GM12878 (cell line): ENCODE measurements around the gene RASGEF1B. TPM values are rescaled to one million over a fixed set of nuclear protein-coding genes. Genes with fewer than 3 reads are reported as not detected.

Experiments used
- ATAC-seq: fragments of 200-7000 bp; cut with Tn5 transposase; 3 replicates; pipeline ENCODE4 v1.9.1; 2020; ENCODE audit warnings: mild to moderate bottlenecking, moderate library complexity
- BruUV-seq: library from RNA; stranded (reverse); fragments of 400-500 nt; replicated peaks from 2 replicates; lab custom pipeline; 2021; lab: Mats Ljungman, UMichigan
- CTCF ChIA-PET: fragments of 300-600 bp; sonication (Branson Sonifier 250); formaldehyde crosslinking; extraction: SDS; loops from one replicate; lab custom pipeline; 2021; ENCODE audit warnings: inconsistent platforms; lab: Yijun Ruan, JAX
- POLR2A ChIA-PET: fragments of 350-600 bp; formaldehyde crosslinking; extraction: SDS; loops from one replicate; lab custom pipeline; 2021; ENCODE audit warnings: inconsistent platforms; lab: Charles Lee
- RAD21 ChIA-PET: fragments of 300-600 bp; sonication (Branson Sonifier 250); formaldehyde crosslinking; loops from one replicate; lab custom pipeline; 2023; ENCODE audit warnings: antibody characterized with exemption; ENCODE audit not compliant: unreplicated experiment; lab: Charles Lee
- SMC1A ChIA-PET: fragments of 300-600 bp; sonication (Branson Sonifier 250); formaldehyde crosslinking; loops from one replicate; lab custom pipeline; 2023; ENCODE audit not compliant: unreplicated experiment, uncharacterized antibody; lab: Charles Lee
- DNase-seq: peaks from one replicate; pipeline ENCODE4 v3.0.0-alpha.2; 2011; ENCODE audit warnings: low read depth, low spot score
- FAIRE-seq: peaks from 3 replicates; lab custom pipeline; 2011; peaks lifted over from hg19 to GRCh38; lab: Jason Lieb, UNC
- H2AFZ ChIP-seq: 2 replicates; pipeline ENCODE4 v1.6.0; 2011; ENCODE audit warnings: low read depth, low read length, control low read depth; ENCODE audit not compliant: control insufficient read depth
- H3K27ac ChIP-seq: 2 replicates; pipeline ENCODE4 v1.5.1; 2011; ENCODE audit warnings: control low read depth; ENCODE audit not compliant: control insufficient read depth, insufficient read depth
- H3K27me3 ChIP-seq, 2 experiments: replicated peaks in 1 of 2; 2 replicates each; pipeline versions ENCODE4 v1.6.0 to v1.6.1; 2011; ENCODE audit warnings: low read length in 1 of 2; ENCODE audit not compliant: control insufficient read depth in 2 of 2, insufficient read depth in 2 of 2
- H3K36me3 ChIP-seq, 2 experiments: 2 replicates each; pipeline ENCODE4 v1.5.1; 2011; ENCODE audit warnings: low read length in 1 of 2; ENCODE audit not compliant: control insufficient read depth in 2 of 2, insufficient read depth in 2 of 2
- H3K4me1 ChIP-seq: 2 replicates; pipeline ENCODE4 v1.6.1; 2011; ENCODE audit warnings: mild to moderate bottlenecking, low read length, moderate library complexity, mixed read lengths; ENCODE audit not compliant: control insufficient read depth, insufficient read depth
- H3K4me2 ChIP-seq: 2 replicates; pipeline ENCODE4 v1.6.0; 2011; ENCODE audit warnings: control low read depth; ENCODE audit not compliant: control insufficient read depth, insufficient read depth
- H3K4me3 ChIP-seq: fragments of 200-600 bp; sonication (generic); 2 replicates; pipeline ENCODE4 v1.5.1; 2016
- H3K79me2 ChIP-seq: 2 replicates; pipeline ENCODE4 v1.6.0; 2011; ENCODE audit warnings: low read length; ENCODE audit not compliant: control insufficient read depth, insufficient read depth
- H3K9ac ChIP-seq: 2 replicates; pipeline ENCODE4 v1.8.0; 2011; ENCODE audit warnings: low read length, control low read depth, mixed read lengths; ENCODE audit not compliant: control insufficient read depth, insufficient read depth
- H3K9me3 ChIP-seq: replicated peaks from 3 replicates; pipeline ENCODE4 v1.5.1; 2011; ENCODE audit warnings: mild to moderate bottlenecking, low read length; ENCODE audit not compliant: control insufficient read depth, insufficient read depth
- H4K20me1 ChIP-seq: 2 replicates; pipeline ENCODE4 v1.6.0; 2011; ENCODE audit not compliant: control insufficient read depth, insufficient read depth
- BACH1 ChIP-seq: fragments of 450-650 bp; IDR thresholded peaks from 2 replicates; pipeline ENCODE4 v1.6.1; 2017; ENCODE audit warnings: mild to moderate bottlenecking, borderline replicate concordance
- IKZF2 ChIP-seq, 2 experiments: fragments of 450-650 bp; IDR thresholded peaks; 2 replicates each; pipeline ENCODE4 v1.6.1; 2017; ENCODE audit warnings: mild to moderate bottlenecking in 2 of 2, moderate library complexity in 2 of 2
- NR2F1 ChIP-seq: fragments of 450-650 bp; conservative IDR thresholded peaks from 2 replicates; pipeline ENCODE4 v1.6.1; 2017; ENCODE audit warnings: mild to moderate bottlenecking
- POLR2AphosphoS5 ChIP-seq: IDR thresholded peaks from 2 replicates; pipeline ENCODE4 v1.6.1; 2011; ENCODE audit warnings: mild to moderate bottlenecking, low read length, inconsistent platforms
- RAD21 ChIP-seq: IDR thresholded peaks from 2 replicates; pipeline ENCODE4 v1.6.1; 2011; ENCODE audit warnings: mild to moderate bottlenecking, low read depth, low read length, moderate library complexity; ENCODE audit not compliant: insufficient read depth
- RUNX3 ChIP-seq: IDR thresholded peaks from 2 replicates; pipeline ENCODE4 v1.6.1; 2012; ENCODE audit warnings: low read length, inconsistent platforms
- SUZ12 ChIP-seq: fragments of 200-600 bp; sonication (generic); IDR thresholded peaks from one replicate; pipeline ENCODE4 v1.6.1; 2018; ENCODE audit warnings: antibody characterized with exemption, mild to moderate bottlenecking; ENCODE audit not compliant: unreplicated experiment
- TCF12 ChIP-seq: IDR thresholded peaks from 2 replicates; pipeline ENCODE4 v1.6.1; 2011; ENCODE audit warnings: low read depth, mild to moderate bottlenecking, low read length
- ZZZ3 ChIP-seq: IDR thresholded peaks from 2 replicates; pipeline ENCODE4 v1.6.1; 2011; ENCODE audit warnings: low read depth; ENCODE audit not compliant: control insufficient read depth, insufficient read length
- WGBS: methylation state at CpG from one replicate; pipeline ENCODE4 v1.1.6; 2016; ENCODE audit warnings: low lambda C conversion rate; ENCODE audit not compliant: insufficient replicate concordance, insufficient coverage; ENCODE audit errors: missing lambda C conversion rate; 5-methylcytosine and 5-hydroxymethylcytosine counted together
- in situ Hi-C: fragments of 300-500 bp; cut with MboI; formaldehyde crosslinking; loops from 9 replicates; pipeline ENCODE4 v1.14.3; 2018; ENCODE audit warnings: mixed read lengths
- intact Hi-C: fragments of 100-400 bp; cut with micrococcal nuclease; formaldehyde crosslinking; loops from one replicate; pipeline ENCODE4 v1.14.2; 2022; ENCODE audit not compliant: unreplicated experiment
- polyA plus RNA-seq, 11 experiments: library from polyadenylated mRNA; depleted of rRNA in 4 of 11; unstranded in 6 of 11; stranded (reverse) in 5 of 11; fragments of >200 nt; fragmentation: Nextera tagmentation in 4 of 11; fragmentation: Illumina TruSeq in 1 of 11; extraction: Ambion mirVana in 4 of 11; extraction: Trizol in 1 of 11; gene quantifications; 1 replicate in 1 of 11; 2 replicates in 10 of 11; pipeline versions ENCODE4 v1.2.1 to v1.2.3, GENCODE V29; 2011 to 2016; ENCODE audit warnings: inconsistent platforms in 2 of 11, missing spikeins in 2 of 11, low read depth in 1 of 11
- total RNA-seq, 4 experiments: library from RNA; depleted of rRNA in 3 of 4; stranded (reverse); fragments of >200 nt in 3 of 4; fragmentation: Illumina TruSeq in 1 of 4; extraction: Trizol in 1 of 4; gene quantifications; 2 replicates each; pipeline versions ENCODE4 v1.2.1 to v1.2.3, GENCODE V29; 2013 to 2021
- TF ChIP-seq, protein P1 (sequence below): IDR thresholded peaks from 2 replicates; pipeline ENCODE4 v1.6.1; 2012; ENCODE audit warnings: mild to moderate bottlenecking, low read depth, low read length
- TF ChIP-seq, protein P2 (sequence below): IDR thresholded peaks from 2 replicates; pipeline ENCODE4 v1.6.1; 2011; ENCODE audit warnings: borderline replicate concordance, low read depth, mild to moderate bottlenecking, moderate library complexity, mixed read lengths, low read length; ENCODE audit not compliant: insufficient read depth; ENCODE audit errors: extremely low read length

The RASGEF1B gene
- total and polyA plus RNA-seq, 10 of the 15 experiments (the other 5 are each of a cell fraction or from before 2014, with no cell fraction given): 0.03 to 0.24 (median 0.10) TPM; not detected in 2

DNA sequence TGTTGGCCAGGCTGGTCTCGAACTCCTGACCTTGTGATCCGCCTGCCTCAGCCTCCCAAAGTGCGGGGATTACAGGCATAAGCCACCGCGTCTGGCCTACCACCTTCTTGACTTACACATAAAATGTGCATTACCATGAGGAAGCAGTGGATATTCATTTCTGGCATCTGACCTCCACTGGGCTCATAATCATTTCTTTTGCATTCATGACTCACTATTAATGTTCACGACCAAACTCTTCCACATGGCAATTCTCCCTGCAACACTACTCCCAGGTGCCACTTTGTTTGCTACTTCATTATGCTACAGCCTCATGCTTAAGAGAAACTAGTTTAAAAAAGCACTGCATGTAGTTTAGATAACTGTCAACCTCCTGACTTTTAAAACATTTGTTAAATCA, 22.7 kb downstream of the RASGEF1B start:
- DNase-seq (no peak), FAIRE-seq (no peak), ATAC-seq (no peak)
- 61% methylated on average over 6 of the region's 6 CpGs for WGBS
- H3K27me3 ChIP-seq: no peaks in the 10 kb centered on the region
- in situ Hi-C loops (no loop called here), intact Hi-C loops (no loop called here)
- H3K4me3 ChIP-seq: no peak overlapping the region
- TF ChIP-seq, protein P1, sequence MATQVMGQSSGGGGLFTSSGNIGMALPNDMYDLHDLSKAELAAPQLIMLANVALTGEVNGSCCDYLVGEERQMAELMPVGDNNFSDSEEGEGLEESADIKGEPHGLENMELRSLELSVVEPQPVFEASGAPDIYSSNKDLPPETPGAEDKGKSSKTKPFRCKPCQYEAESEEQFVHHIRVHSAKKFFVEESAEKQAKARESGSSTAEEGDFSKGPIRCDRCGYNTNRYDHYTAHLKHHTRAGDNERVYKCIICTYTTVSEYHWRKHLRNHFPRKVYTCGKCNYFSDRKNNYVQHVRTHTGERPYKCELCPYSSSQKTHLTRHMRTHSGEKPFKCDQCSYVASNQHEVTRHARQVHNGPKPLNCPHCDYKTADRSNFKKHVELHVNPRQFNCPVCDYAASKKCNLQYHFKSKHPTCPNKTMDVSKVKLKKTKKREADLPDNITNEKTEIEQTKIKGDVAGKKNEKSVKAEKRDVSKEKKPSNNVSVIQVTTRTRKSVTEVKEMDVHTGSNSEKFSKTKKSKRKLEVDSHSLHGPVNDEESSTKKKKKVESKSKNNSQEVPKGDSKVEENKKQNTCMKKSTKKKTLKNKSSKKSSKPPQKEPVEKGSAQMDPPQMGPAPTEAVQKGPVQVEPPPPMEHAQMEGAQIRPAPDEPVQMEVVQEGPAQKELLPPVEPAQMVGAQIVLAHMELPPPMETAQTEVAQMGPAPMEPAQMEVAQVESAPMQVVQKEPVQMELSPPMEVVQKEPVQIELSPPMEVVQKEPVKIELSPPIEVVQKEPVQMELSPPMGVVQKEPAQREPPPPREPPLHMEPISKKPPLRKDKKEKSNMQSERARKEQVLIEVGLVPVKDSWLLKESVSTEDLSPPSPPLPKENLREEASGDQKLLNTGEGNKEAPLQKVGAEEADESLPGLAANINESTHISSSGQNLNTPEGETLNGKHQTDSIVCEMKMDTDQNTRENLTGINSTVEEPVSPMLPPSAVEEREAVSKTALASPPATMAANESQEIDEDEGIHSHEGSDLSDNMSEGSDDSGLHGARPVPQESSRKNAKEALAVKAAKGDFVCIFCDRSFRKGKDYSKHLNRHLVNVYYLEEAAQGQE: no peak
- TF ChIP-seq, protein P2, sequence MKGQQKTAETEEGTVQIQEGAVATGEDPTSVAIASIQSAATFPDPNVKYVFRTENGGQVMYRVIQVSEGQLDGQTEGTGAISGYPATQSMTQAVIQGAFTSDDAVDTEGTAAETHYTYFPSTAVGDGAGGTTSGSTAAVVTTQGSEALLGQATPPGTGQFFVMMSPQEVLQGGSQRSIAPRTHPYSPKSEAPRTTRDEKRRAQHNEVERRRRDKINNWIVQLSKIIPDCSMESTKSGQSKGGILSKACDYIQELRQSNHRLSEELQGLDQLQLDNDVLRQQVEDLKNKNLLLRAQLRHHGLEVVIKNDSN: no peak
- TF ChIP-seq BACH1: no peak
- TF ChIP-seq SUZ12: no peak
- TF ChIP-seq TCF12: no peak
- no peak for TF ChIP-seq IKZF2 (IDR thresholded peaks at IDR 0.05)
- no peak for TF ChIP-seq RAD21
- TF ChIP-seq NR2F1: no peak
- no peak for TF ChIP-seq RUNX3
- TF ChIP-seq ZZZ3: no peak
- no peak for TF ChIP-seq POLR2AphosphoS5
- H3K79me2 ChIP-seq: no peaks in the 10 kb centered on the region
- no peak overlapping the region for H2AFZ ChIP-seq
- H3K4me2 ChIP-seq: no peak overlapping the region
- CTCF ChIA-PET: no interaction called here
- H3K9me3 ChIP-seq: no peaks in the 10 kb centered on the region
- no TSS peak for BruUV-seq
- SMC1A ChIA-PET: no interaction called here
- H3K36me3 ChIP-seq: no peaks in the 10 kb centered on the region
- no peak overlapping the region for H3K9ac ChIP-seq
- RAD21 ChIA-PET: no interaction called here
- no peaks in the 10 kb centered on the region for H3K4me1 ChIP-seq
- POLR2A ChIA-PET: no interaction called here
- no peak overlapping the region for H3K27ac ChIP-seq
- no peaks in the 10 kb centered on the region for H4K20me1 ChIP-seq
